NT2/D1 (cell line): ENCODE results near the gene FBXL16.

Experiments used
- SUZ12 ChIP-seq: IDR thresholded peaks from 2 replicates; pipeline ENCODE4 v1.6.1; 2011; ENCODE audit not compliant: insufficient read length, insufficient read depth; ENCODE audit errors: extremely low read depth
- YY1 ChIP-seq: IDR thresholded peaks from 2 replicates; pipeline ENCODE4 v1.6.1; 2011; ENCODE audit not compliant: insufficient read length, insufficient read depth
- ZNF274 ChIP-seq: IDR thresholded peaks from 2 replicates; pipeline ENCODE4 v1.6.1; 2011; ENCODE audit warnings: mild to moderate bottlenecking, low read depth, low read length

DNA sequence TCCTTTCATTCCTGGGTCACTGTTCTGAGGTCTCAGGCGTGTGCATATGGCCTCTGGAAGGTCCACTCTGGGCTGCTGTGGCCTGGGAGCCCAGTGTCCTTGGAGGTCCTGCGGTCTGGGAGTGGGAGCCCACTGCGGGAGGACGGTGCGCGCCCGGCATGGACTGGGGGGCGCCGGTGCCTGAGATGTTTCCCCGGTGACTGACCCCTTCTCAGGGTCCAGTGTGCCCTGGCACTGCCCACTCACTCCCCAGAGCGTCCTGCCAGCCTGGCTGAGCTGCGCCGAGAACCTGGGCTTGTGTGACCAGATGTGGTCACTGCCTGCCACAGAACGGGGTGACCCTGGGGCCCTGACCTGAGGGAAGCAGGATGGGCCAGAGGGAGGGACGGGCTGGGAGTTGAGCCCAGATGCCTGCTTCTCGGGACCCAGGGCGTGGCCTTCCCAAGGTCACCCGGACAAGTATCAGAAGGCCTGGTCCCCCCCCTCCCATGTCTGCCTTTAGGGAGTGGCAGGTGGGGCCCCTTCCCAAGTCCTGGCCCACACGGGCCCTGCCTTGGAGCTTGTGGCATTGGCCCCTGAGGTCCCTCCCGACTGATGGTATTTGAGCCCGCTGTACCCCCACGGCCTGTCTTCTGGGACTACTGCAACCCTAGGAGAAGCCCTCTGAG is 31.3 kb downstream of the FBXL16 start:
- TF ChIP-seq SUZ12 (no peak), YY1 (no peak), ZNF274 (no peak)
